ENCODE results near the gene LRRC37A2. TPM values are rescaled to one million over a fixed set of nuclear protein-coding genes. Genes with fewer than 3 reads are reported as not detected.

The LRRC37A2 gene
- polyA plus RNA-seq, 4 donors = 1.6 to 31.2 (median 3.7) TPM

Other genes with a start within 250 kb of the LRRC37A2 start
- gene LRRC37A, start 217.3 kb upstream of the LRRC37A2 start, polyA plus RNA-seq = 1 to 10 TPM in 2 of 4 donors, under 1 TPM in 2; 0.27 to 5.9 (median 1.5) TPM
- 10 to 100 TPM in 1 of 4 donors, 1 to 10 TPM in 3; 2.7 to 11.8 (median 4.8) TPM for gene ARL17B, start 150.7 kb upstream of the LRRC37A2 start, polyA plus RNA-seq
- 10 to 100 TPM in 1 of 4 donors, 1 to 10 TPM in 1, under 1 TPM in 2; 0.27 to 23.3 (median 1.9) TPM for gene ARL17A, start 67.2 kb downstream of the LRRC37A2 start, polyA plus RNA-seq
- 10 to 100 TPM; 14.1 to 29.9 (median 20.1) TPM for gene NSF, start 78.2 kb downstream of the LRRC37A2 start, polyA plus RNA-seq

All from small intestine (tissue), 4 donors.